OCI-LY1 (cell line): ENCODE measurements around the gene ABLIM1.

Experiments used
- H2AFZ ChIP-seq: fragments of 200-600 bp; sonication (generic), shearing (Covaris generic); 2 replicates; pipeline ENCODE4 v1.6.0; 2014; ENCODE audit warnings: antibody characterized with exemption, mild to moderate bottlenecking, low read length
- H3F3A ChIP-seq: fragments of 200-600 bp; sonication (generic), shearing (Covaris generic); 2 replicates; pipeline ENCODE4 v1.6.0; 2014; ENCODE audit warnings: mild to moderate bottlenecking, antibody characterized with exemption, low read length, moderate library complexity; ENCODE audit not compliant: insufficient read depth
- H3K27ac ChIP-seq: fragments of 200-600 bp; sonication (generic); 2 replicates; pipeline ENCODE4 v1.5.1; 2014; ENCODE audit warnings: low read length, mixed run types, mild to moderate bottlenecking, low read depth; ENCODE audit not compliant: poor library complexity, severe bottlenecking
- H3K27me3 ChIP-seq: fragments of 200-600 bp; sonication (generic); 2 replicates; pipeline ENCODE4 v1.6.0; 2014; ENCODE audit warnings: antibody characterized with exemption, mild to moderate bottlenecking, low read length, moderate library complexity; ENCODE audit not compliant: insufficient read depth
- H3K36me3 ChIP-seq: fragments of 200-600 bp; sonication (generic); 2 replicates; pipeline ENCODE4 v1.6.1; 2014; ENCODE audit warnings: mild to moderate bottlenecking, antibody characterized with exemption, low read length, moderate library complexity, mixed read lengths; ENCODE audit not compliant: insufficient read depth
- H3K4me1 ChIP-seq: fragments of 200-600 bp; sonication (generic); 2 replicates; pipeline ENCODE4 v1.5.1; 2014; ENCODE audit warnings: mild to moderate bottlenecking, low read length, moderate library complexity; ENCODE audit not compliant: insufficient read depth, severe bottlenecking
- H3K4me2 ChIP-seq: fragments of 200-600 bp; sonication (generic), shearing (Covaris generic); 2 replicates; pipeline ENCODE4 v1.6.1; 2014; ENCODE audit warnings: low read length
- H3K4me3 ChIP-seq: fragments of 200-600 bp; sonication (generic); 2 replicates; pipeline ENCODE4 v1.5.1; 2014; ENCODE audit warnings: low read length, low read depth, mild to moderate bottlenecking, mixed read lengths; ENCODE audit not compliant: poor library complexity, severe bottlenecking
- H3K79me2 ChIP-seq: fragments of 200-600 bp; shearing (Covaris generic); 2 replicates; pipeline ENCODE4 v1.6.1; 2016; ENCODE audit warnings: mixed run types, low read length, mixed read lengths; ENCODE audit not compliant: insufficient read depth
- H3K9ac ChIP-seq: fragments of 200-600 bp; sonication (generic), shearing (Covaris generic); 2 replicates; pipeline ENCODE4 v1.6.1; 2014; ENCODE audit warnings: mild to moderate bottlenecking, low read length, mixed read lengths
- H3K9me2 ChIP-seq: fragments of 200-600 bp; sonication (generic), shearing (Covaris generic); 2 replicates; pipeline ENCODE4 v1.6.1; 2014; ENCODE audit warnings: low read depth, mild to moderate bottlenecking, low read length, mixed read lengths
- H3K9me3 ChIP-seq: fragments of 200-600 bp; shearing (Covaris generic); 2 replicates; pipeline ENCODE4 v1.6.1; 2014; ENCODE audit warnings: low read length, mixed read lengths
- H4K20me1 ChIP-seq: fragments of 200-600 bp; sonication (generic), shearing (Covaris generic); 2 replicates; pipeline ENCODE4 v1.6.0; 2016; ENCODE audit warnings: mild to moderate bottlenecking, low read length; ENCODE audit not compliant: insufficient read depth
- EZH2 ChIP-seq: fragments of 200-600 bp; sonication (generic), shearing (Covaris generic); IDR thresholded peaks from 2 replicates; pipeline ENCODE4 v1.8.0; 2017; ENCODE audit warnings: borderline replicate concordance, mixed run types, mild to moderate bottlenecking, antibody characterized with exemption, low read length, moderate library complexity, mixed read lengths
- TF ChIP-seq, protein P1 (sequence below): fragments of 200-600 bp; sonication (generic), shearing (Covaris generic); IDR thresholded peaks from 2 replicates; pipeline ENCODE4 v1.5.1; 2017; ENCODE audit warnings: mild to moderate bottlenecking, antibody characterized with exemption, low read length, moderate library complexity, mixed read lengths

ABLIM1 gene

DNA sequence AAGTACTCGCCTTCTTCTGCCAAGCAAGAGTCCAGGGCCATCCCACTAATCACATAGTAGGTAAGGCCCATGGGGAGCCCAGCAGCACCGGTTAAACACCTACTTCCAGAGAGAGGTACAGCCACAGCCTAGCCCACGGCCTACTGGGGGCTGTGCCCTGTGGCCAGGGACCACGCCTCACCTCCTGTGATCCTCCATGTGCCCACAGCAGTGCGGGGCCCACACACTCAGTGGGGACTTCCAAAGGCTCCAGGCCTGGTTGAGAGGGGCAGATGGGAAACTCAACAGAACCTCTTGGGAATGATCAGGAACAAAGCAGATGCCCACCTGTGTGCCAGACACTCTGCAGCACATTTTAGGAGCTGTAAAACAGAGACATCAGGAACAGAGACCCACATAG, 273.5 kb downstream of the ABLIM1 start:
- TF ChIP-seq EZH2, result no peak
- TF ChIP-seq, protein P1, sequence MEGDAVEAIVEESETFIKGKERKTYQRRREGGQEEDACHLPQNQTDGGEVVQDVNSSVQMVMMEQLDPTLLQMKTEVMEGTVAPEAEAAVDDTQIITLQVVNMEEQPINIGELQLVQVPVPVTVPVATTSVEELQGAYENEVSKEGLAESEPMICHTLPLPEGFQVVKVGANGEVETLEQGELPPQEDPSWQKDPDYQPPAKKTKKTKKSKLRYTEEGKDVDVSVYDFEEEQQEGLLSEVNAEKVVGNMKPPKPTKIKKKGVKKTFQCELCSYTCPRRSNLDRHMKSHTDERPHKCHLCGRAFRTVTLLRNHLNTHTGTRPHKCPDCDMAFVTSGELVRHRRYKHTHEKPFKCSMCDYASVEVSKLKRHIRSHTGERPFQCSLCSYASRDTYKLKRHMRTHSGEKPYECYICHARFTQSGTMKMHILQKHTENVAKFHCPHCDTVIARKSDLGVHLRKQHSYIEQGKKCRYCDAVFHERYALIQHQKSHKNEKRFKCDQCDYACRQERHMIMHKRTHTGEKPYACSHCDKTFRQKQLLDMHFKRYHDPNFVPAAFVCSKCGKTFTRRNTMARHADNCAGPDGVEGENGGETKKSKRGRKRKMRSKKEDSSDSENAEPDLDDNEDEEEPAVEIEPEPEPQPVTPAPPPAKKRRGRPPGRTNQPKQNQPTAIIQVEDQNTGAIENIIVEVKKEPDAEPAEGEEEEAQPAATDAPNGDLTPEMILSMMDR, result no peak
- H3K27ac ChIP-seq, result no peak overlapping the region
- H3K4me1 ChIP-seq, result no peaks in the 10 kb centered on the region
- peaks cover 5% of the 10 kb centered on the region; the same call in 1 of the 2 replicates for H3K27me3 ChIP-seq
- H4K20me1 ChIP-seq, result no peaks in the 10 kb centered on the region
- H3K4me3 ChIP-seq, result no peak overlapping the region
- H3K4me2 ChIP-seq, result no peak overlapping the region
- H3K9me2 ChIP-seq, result no peaks in the 10 kb centered on the region
- H2AFZ ChIP-seq, result no peak overlapping the region
- H3K36me3 ChIP-seq, result no peaks in the 10 kb centered on the region
- H3K9me3 ChIP-seq, result no peaks in the 10 kb centered on the region
- H3K9ac ChIP-seq, result no peak overlapping the region
- no peaks in the 10 kb centered on the region for H3F3A ChIP-seq
- no peaks in the 10 kb centered on the region for H3K79me2 ChIP-seq

DNA sequence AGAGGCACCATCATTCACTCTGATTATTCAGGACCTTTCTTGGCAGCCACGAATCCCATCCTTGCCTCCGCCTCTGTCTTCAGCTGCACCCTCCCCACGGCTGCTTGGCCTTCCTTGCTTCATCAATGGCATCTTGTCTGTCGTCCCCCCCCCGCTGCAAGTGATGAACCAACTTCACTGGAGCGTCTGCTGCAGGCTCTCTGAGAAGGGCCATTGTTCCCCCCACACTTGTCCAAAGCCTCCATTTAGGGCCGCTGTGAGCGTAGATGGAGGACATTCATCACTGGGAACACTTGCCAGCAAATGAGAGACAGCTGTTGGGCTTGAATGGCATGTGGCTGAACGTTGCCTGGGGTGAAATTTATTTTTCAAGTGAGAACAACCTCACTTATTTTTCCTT, 273.9 kb downstream of the ABLIM1 start:
- Histone ChIP-seq H3K79me2 (no peaks in the 10 kb centered on the region), H3K4me2 (no peak overlapping the region), H2AFZ (no peak overlapping the region), H3F3A (no peaks in the 10 kb centered on the region), H3K9ac (no peak overlapping the region), H3K9me2 (no peaks in the 10 kb centered on the region), H3K27ac (no peak overlapping the region), H3K27me3 (peaks cover 5% of the 10 kb centered on the region; the same call in 1 of the 2 replicates), H3K9me3 (no peaks in the 10 kb centered on the region), H4K20me1 (no peaks in the 10 kb centered on the region), H3K36me3 (no peaks in the 10 kb centered on the region), H3K4me1 (no peaks in the 10 kb centered on the region), H3K4me3 (no peak overlapping the region)
- TF ChIP-seq, protein P1, result no peak
- TF ChIP-seq EZH2, result no peak
